GM12891 (cell line): Measurements from ENCODE around the gene NXF3.

Experiments
- PAX5 ChIP-seq: IDR thresholded peaks from 2 replicates; pipeline ENCODE4 v1.6.1; 2011; ENCODE audit warnings: low read length, moderate library complexity, mild to moderate bottlenecking; ENCODE audit not compliant: insufficient read depth, severe bottlenecking
- POLR2A ChIP-seq: IDR thresholded peaks from 2 replicates; pipeline ENCODE4 v1.6.1; 2011; ENCODE audit warnings: low read depth, low read length, control low read depth
- POLR2AphosphoS5 ChIP-seq: IDR thresholded peaks from 2 replicates; pipeline ENCODE4 v1.6.1; 2011; ENCODE audit warnings: low read depth, low read length, control low read depth
- POU2F2 ChIP-seq: IDR thresholded peaks from 2 replicates; pipeline ENCODE4 v1.6.1; 2011; ENCODE audit warnings: low read depth, mild to moderate bottlenecking, control low read depth, low read length, moderate library complexity
- SPI1 ChIP-seq: IDR thresholded peaks from 2 replicates; pipeline ENCODE4 v1.6.1; 2011; ENCODE audit warnings: low read depth, low read length, control low read depth
- TAF1 ChIP-seq: IDR thresholded peaks from 2 replicates; pipeline ENCODE4 v1.6.1; 2011; ENCODE audit warnings: low read depth, low read length, control low read depth

- no peak for TF ChIP-seq POLR2AphosphoS5
- TF ChIP-seq SPI1, result no peak
- TF ChIP-seq POLR2A, result no peak
- no peak for TF ChIP-seq TAF1
- TF ChIP-seq POU2F2, result no peak
- TF ChIP-seq PAX5, result no peak
Observed at GRCh38 chrX:103092942-103093341, at the start of gene NXF3.
